GM13977 (cell line): ENCODE data around the gene ARID3C.

Experiments
- DNase-seq: peaks from one replicate; pipeline ENCODE4 v3.0.0; 2012; ENCODE audit warnings: low spot score
- in situ Hi-C: fragments of 300-500 bp; cut with MboI; formaldehyde crosslinking; loops from one replicate; pipeline ENCODE4 v1.12.0; 2022; ENCODE audit warnings: low sequenced_read_pairs, low pct_unique_long_range_greater_than_20kb, mixed read lengths, inconsistent platforms; ENCODE audit not compliant: unreplicated experiment
- TF ChIP-seq, protein P1 (sequence below): IDR thresholded peaks from 2 replicates; pipeline ENCODE4 v1.5.1; 2012; ENCODE audit warnings: mild to moderate bottlenecking, control low read depth; ENCODE audit not compliant: insufficient read depth; ENCODE audit errors: extremely low read depth, missing control alignments

The ARID3C gene

DNA sequence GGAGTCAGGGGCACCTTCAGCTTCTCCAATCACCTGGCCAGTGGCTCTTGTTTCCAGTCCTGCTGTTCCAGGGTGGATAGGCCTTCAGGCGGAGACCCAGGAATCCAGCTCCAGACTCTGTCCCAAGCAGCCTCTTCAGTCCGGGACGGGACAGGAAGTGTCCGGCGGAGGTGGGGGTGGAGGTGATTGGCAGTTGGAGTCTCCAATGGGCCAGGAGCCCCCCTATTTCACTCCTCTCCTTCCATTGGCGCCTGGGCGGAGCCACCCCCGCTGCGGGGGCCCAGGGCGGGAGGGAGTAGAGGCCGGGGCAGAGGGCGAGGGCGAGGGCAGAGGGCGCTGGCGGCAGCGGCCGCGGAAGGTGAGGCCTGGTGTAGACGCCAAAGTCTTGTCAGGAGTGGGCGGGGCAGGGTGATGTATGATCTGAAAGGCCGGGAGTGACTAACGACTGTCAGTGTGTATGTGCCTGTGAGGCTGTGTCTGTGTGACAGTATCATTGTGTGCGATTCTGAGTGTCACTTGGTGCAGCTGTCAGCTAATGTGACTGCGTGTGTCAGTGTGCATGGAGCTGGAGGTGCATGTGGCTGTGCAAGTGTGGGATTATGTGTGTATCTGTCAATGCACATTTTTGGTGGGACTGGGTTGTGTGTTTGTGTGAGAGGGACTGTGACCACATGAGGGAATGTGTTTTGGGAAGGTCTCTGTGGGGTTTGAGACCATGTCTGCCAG is 23.2 kb upstream of the ARID3C start, which contains the start of gene IL11RA:
IL11RA (plus strand) TSS at position 310 of the 726 bp plus-strand sequence. CDS start 3,033 bp downstream, outside the sequence.
- TF ChIP-seq, protein P1, sequence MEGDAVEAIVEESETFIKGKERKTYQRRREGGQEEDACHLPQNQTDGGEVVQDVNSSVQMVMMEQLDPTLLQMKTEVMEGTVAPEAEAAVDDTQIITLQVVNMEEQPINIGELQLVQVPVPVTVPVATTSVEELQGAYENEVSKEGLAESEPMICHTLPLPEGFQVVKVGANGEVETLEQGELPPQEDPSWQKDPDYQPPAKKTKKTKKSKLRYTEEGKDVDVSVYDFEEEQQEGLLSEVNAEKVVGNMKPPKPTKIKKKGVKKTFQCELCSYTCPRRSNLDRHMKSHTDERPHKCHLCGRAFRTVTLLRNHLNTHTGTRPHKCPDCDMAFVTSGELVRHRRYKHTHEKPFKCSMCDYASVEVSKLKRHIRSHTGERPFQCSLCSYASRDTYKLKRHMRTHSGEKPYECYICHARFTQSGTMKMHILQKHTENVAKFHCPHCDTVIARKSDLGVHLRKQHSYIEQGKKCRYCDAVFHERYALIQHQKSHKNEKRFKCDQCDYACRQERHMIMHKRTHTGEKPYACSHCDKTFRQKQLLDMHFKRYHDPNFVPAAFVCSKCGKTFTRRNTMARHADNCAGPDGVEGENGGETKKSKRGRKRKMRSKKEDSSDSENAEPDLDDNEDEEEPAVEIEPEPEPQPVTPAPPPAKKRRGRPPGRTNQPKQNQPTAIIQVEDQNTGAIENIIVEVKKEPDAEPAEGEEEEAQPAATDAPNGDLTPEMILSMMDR, result no peak
- peak; percentile 52 for DNase-seq
- in situ Hi-C loops, result no loop called here

GRCh38 chr9:34651321-34651720 is 22.5 kb upstream of the ARID3C start:
- TF ChIP-seq, protein P1, result no peak
- no peak for DNase-seq
- in situ Hi-C loops, result no loop called here

- no peak for DNase-seq
- in situ Hi-C loops, result no loop called here
- TF ChIP-seq, protein P1, result no peak
These were observed 21.9 kb upstream of the ARID3C start for GRCh38 chr9:34650816-34651215.

GRCh38 chr9:34648673-34649072 is 19.8 kb upstream of the ARID3C start:
- no peak for DNase-seq
- in situ Hi-C loops, result no loop called here
- TF ChIP-seq, protein P1, result no peak

DNA sequence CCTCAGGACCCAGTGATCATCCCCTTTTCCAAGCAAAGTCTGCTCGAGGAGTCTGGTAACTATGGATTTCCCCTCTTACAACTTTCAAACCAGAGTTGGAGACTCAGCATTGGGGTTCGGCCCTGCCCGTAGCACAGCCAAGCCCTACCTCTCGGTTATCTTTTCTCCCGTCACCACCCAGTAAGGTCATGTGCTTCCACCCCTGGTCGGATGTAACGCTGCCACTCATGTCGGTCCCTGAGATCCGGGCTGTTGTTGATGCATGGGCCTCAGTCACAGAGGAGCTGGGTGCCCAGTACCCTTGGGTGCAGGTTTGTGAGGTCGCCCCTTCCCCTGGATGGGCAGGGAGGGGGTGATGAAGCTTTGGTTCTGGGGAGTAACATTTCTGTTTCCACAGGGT is 18.8 kb upstream of the ARID3C start:
- TF ChIP-seq, protein P1, result no peak
- in situ Hi-C loops, result no loop called here
- DNase-seq, result no peak

- DNase-seq, result no peak
- TF ChIP-seq, protein P1, result no peak
- in situ Hi-C loops, result no loop called here
These were observed 18.2 kb upstream of the ARID3C start for GRCh38 chr9:34647084-34647403.
